ENCODE data around the gene SH3TC1.

The SH3TC1 gene

DNA sequence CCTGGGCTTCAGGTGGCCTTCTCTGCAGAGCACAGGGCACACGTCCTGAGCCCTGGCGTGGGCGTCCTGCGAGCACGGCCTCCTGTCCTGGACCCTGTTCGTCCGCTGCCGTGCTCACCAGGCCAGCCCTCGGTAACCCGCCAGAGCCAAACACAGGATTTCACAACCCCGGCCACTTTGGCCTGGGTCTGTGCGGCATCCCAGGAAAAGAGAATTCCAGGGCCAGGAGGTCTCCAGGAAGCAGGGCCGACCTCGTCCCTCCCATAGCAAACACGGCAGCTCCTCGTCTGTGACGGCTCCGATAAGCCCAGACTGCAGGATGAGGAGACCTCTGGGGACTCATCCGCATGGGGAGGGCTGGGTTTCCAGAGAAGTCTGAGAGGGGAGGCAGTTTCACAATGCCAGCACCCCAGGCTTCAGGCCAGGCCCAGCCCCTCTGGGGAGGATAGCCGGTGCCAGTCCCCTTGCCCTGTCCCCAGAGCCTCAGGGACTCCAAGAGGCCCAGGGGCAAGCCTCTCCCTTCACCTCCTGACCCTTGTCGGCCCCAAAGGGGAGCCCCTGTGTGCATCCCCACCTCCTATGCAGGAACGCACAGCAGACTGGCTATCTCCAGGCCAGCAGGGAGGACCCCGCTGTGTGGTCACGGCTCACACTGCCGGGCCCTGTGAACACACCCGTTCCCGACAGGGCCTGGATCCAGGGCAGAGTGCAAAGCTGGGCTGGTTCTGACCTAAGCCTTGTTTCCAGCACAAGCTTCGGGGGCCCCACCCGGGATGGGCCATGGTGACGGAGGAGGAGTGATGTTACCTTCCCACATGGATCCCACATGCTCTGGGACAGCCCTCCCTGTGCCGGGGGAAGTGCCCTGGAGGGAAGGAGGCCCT is 48.2 kb downstream of the SH3TC1 start:
- DNase-seq = no peak

DNA sequence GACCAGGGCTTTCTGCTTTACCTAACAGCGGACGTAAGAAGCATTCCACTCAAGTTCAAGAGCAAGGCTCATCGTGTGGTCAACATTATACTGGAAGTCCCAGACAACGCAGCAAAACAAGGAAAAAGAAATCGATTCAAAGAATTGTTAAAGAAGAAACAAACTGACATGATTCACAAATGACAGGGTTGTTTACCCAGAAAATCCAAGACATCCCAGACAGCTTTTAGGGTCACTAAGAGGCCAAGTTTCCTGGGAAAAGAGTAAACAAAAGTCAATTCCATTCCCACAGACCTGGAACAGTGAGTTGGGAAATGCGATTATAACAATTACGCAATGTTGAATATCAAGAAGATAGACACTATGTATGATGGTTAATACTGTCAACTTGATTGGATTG is 49.0 kb downstream of the SH3TC1 start:
- DNase-seq = no peak

DNA sequence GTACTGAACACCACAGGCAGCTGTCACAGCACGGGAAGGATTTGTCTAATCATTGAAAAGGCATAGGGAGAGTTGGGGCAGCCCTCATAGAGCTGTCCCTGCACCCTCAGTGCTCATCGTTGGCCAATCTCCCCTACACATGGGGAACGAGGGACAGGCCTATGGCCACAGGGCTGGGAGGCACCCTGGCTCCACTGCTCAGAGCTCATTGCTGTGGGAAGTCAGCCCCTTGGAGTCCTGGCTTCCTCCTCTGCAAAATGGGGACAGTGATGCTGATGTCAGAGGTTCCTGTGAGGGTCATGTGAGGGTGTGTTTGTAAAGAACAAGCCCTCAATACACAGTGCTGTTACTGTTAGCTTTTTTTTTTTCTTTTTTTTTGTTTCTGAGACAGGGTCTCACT is 51.1 kb downstream of the SH3TC1 start:
- no peak for DNase-seq

DNA sequence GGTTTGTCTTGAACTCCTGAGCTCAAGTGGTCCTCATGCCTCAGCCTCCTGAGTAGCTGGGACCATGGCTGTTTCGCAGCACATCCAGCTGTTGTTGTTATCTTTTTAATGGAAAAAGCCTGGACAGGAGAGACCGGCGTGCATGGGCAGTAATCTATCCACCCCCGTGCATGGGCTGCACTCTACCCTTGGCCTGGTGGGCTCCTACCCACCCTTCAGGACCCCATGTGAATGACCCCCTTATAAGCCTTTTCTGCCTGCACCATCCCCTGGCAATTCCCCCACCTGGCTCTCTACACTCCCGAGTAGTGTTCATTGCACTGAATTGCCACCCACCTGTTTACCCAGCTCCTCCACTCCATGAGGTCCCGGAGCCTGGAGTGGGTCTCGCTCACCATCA is 51.5 kb downstream of the SH3TC1 start:
- no peak for DNase-seq

DNA sequence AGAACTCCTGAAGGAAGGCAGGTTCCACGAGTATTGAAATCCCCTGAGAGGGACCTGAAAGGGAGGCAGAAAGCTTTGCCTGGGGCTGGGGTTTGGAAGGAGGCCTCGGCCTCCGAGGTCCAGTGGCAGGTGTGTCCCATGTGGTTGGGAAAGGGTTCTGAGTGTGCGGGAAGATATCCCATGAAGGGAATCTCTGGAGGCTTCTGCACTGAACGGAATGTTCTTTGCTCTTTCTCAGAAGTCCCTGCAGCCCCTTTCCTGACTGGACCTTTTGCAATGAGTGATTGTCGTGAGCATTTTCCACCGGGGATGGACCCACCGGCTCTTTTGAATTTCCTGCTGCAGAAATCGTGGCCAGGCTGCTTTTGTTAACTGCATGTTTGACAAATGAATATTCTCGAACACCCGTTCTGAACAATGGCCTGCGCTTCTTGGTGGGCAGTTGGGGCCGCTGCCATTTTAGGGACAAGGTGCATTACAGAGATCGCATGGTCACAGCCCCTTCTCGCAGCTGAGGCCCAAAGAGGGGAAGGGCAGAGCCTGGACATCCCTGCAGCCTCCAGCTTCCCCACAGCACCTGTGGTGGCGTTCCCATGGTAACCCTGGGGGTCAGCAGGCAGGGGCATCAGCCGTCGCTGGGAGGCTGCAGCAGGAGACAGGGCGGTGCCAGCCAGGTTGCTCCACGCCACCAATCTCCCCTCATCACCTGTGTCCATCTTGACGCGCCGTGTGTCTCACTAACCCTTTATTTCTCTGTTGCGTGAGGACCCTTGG is 52.2 kb downstream of the SH3TC1 start:
- DNase-seq = no peak

DNA sequence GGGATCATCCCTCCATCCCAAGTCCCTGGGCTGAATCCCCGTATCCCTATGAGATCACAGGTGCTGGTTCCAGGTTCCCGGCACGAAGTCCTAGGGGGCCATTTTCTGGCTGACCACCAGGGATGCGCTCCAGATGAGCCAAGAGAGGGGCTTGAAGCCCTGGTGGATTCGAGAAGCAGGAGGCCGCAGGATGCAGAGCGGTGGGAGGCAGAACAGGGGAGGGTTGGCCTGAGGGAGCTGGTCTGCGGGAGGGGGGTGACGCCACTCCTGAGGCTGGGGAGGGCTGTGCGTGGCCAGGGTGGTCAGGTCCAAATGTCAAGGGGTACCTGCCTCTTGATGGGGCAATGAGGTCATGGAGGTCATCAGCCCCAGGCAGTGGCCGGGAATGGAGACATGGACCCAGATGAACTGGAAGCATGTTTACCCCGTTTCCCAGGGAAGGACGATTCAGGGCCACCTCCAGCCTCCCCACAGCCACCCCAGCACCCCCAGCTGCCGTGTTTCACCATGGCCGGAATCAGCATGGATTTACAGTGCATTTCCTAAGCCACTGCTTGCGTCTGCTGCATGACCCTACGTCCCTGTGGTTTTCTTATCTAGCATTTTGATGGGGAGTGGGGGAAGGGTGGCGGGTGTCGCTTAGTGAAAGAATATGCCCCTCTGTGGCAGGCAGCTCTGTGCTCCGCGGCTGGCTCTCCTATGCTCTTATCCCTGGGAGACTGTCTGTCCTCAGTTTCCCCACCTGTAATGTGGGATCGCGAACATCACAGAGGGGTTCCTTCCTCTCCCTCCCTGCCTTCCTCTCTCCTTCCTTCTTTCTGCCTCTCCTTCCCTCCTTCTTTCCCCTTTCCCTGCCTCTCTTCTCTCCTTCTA is 53.4 kb downstream of the SH3TC1 start:
- DNase-seq = no peak

DNA sequence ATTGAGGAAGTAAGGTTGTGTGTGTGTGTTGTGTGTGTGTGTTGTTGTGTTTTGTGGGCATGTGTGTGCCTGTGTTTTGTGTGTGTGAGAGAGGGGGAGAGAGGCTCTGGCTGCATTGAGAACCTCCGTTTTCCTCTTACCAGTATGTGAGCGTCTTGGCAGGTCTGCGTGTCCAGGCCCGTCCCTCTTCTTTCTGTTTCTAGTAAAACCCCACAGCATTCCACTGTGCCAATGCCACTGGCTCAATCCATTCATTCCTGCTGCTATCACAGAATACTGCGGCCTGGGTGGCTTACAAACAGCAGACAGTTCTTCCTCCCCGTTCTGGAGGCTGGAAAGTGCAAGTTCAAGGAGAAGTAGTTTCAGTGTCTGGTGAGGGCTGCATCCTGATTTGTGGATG is 55.0 kb downstream of the SH3TC1 start:
- DNase-seq = no peak

DNA sequence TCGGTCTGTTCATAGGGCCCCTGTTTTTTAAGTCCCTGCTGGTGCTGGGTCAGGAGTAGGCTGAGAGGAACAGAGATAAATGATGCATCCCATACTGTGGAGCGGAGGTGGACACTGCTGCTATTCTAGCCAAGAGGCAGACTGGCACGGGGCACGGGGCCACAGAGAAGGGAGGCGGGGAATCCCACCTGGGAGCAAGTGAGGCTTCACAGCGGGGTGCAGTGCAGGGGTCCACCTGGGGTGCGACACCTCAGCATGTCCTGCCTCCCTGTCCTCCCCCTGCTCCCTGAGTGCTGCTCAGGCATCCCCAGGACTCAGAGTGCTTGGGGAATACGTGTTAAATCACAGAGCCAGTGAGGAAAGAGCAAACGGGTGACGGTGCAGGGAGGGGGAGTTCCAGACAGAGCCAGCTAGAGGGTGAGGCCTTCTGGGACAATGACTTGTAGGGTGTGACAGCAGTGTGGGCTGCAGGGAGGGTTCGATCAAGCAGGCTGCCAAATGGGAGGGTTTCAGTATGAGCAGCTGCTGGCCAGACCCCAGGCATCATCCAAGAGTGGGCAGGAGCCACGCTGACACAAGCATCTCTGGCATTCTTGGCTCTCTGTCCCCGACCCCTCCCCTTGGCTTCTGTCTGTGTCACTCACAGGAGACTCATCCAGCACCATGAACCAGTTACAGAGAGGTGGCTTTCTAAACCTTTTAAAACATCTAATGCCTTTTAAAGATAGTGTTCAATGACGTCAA is 56.8 kb downstream of the SH3TC1 start:
- no peak for DNase-seq

DNA sequence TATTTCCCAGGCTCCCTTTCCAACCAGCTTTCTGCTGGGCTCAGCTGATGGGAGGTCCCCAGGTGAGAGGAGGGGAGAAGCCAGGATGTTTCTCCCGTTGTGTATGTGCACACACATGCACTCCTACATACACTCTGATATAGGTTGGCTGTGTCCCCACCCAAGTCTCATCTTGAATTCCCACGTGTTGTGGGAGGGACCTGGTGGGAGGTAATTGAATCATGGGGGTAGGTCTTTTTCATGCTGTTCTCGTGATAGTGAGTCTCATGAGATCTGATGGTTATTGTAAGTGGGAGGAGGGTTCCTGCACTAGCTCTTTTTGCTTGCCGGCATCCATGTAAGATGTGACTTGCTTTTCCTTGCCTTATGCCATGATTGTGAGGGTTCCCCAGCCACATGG is 58.8 kb downstream of the SH3TC1 start:
- no peak for DNase-seq

DNA sequence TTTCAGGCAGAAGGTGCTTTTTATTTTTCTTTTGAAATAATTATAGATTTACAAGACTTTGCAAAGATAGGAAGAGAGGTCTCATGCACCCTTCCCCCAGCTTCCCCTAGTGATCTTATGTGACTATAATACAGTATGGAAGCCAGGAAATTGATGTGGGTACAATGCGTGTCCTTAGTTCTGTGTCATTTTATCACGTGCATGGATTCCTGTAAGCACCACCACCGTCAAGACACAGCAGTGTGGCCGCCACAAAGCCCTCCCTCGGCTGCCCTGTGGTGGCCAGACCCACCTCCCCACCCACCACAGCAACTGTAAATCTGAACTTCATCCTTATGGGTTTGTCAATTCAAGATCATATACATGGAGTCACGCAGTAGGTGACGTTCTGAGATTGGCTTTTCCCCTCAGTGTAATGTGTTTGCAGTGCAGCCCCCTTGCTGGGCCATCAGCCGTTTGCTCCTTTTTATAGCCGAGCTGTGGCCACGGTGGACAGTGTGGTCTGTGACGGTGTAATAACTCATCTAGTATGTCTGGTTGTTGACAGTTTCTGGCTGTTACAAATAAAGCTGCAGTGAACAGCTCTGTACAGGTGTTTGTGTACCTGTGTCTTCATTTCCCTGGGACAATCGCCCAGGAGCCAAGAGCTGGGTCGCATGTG is 59.6 kb downstream of the SH3TC1 start:
- no peak for DNase-seq

DNA sequence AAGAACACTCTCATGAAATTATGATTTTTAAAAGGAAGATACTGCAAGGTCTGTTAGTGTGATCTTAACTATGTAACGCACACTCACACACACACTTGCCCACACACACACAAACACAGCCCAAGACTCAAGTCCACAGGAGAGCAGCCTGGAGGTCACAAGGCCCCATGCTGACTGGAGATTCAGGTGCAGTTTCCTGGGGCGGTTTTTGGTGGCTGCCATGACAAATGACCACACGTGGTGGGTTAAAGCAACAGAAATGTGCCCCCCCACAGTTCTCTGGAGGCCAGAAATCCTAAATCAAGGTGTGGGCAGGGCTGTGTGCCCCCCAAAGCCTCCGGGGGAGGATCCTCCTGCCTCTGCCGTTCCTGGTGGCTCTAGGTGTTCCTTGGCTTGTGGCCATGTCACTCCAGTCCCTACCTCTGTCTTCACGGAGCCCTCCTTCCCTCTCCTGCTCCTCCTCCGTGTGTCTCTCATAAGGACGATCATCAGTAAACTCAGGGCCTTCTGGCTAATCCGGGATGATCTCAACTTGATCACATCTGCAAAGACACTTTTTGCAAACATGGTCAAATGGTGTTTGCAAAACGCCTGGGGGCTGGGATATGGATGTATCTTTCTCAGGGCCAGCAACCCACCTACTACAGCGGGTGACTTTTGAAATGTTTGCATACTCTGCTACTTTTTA is 60.8 kb downstream of the SH3TC1 start:
- no peak for DNase-seq

DNA sequence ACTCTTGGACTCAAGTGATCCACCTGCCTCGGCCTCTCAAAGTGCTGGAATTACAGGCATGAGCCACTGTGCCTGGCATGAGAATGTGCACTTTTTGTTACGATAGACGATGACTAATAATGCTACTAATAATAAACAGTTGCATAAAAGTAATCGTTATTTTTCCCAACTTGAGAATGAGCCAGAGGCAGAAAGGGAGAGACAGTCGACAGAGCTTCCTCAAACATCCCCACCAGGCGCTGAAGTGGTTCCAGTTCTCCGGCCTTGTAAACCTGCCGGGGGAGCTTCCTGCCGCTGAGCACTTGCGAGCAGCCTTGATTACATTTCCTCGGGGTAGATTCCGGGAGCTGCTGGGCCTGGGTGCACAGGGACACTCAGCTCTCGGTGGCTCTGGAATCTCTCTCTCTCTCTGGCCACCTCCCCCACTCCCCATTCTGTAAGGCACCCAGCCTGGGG is 61.6 kb downstream of the SH3TC1 start:
- no peak for DNase-seq

DNA sequence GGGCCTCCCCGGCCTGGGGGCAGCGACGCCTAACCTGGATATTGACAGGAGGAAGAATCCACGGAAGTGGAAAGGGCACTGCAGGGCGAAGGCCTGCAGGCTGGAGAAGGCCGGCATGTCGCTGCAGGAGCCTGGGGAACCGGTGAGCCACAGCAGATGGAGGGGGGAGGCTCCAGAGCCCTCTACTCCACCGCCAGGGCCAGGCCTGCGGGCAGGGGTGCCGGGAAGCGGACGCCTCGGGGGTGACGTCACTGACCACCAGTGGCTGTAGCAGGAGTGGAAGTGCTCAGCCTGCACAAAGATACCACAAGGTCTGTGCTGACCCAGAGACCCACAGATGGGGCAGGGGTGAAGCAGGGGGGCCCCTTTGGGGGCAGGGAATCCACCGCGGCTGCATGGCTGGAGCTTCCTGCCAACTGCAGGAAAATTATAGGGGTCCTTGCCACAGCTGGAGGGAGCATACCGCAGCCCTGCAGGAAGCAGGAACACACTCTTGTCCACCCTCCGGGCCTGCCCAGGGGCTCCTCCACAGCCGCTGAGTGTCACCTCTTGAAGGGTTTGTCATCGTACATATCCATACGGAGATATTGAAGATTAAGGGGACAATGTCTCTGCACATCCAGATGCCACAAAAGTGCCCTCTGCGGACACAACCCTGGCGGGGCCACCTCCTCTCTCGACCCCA is 62.9 kb downstream of the SH3TC1 start:
- no peak for DNase-seq

DNA sequence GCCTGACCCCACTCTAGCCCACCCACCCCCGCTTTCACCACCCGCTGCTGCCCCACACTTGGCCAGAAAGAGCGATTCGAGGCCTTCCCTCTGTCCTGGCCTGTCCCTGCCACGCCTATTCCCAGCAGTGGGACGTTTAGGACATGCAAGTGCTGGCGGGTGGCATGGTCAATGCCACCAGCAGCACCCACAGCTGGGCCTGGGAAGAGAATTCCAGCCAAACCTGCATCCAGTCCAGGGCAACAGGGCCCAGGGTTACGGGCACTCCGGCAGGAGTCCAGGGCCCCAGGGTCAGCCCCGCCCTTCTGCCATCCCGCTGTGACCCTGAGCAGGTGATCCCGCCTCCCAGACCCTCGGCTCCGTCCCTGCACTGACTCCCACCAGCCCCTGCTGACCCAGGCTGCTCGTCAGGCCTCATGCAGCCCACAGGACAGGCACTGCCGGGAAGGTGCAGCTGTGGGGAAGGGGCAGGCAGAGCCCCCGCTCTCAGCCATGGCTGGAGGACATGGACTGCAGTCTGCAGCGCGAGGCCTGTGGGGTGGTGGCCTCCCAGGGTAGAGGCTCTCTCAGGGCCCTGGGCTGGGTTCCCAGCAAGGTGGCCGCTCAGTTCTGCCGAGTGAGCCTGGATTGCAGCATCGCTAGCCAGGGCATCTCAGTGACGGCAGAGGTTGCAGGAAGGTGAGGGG is 63.7 kb downstream of the SH3TC1 start:
- DNase-seq = no peak

DNA sequence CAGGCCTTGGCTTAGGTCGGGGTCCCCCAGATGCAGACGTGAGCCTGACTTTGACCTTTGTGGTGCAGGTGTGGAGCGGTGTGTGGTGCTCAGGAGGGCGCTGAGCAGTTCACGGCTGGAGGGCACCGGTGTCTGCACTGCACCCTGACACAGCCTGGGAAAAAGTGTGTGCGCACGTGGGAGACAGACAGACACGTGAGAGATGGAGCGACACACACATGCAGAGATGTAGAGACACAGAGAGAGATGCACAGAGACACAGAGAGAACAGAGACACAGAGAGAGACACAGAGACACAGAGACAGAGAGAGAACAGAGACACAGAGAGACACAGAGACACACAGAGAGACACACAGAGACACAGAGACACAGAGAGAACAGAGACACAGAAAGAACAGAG is 64.3 kb downstream of the SH3TC1 start:
- no peak for DNase-seq

DNA sequence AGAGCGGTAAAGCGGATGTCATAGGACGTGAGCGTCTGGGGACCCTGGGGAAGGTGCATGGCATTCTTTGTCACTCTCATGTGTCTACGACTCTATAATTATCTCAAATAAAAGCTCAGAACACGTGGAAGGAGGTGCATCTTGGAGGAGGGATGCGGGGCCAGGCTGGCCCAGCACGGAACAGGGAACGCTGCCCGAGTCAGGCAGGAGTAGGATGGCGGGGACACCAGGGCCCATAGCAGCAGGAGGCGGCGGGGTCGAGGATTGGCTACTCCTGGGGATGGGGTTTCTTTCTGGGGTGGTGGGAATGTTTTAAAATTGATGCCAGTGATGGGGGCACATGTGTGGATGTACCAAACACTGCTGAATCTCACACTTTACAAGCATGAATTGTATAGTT is 65.0 kb downstream of the SH3TC1 start:
- DNase-seq = no peak

DNA sequence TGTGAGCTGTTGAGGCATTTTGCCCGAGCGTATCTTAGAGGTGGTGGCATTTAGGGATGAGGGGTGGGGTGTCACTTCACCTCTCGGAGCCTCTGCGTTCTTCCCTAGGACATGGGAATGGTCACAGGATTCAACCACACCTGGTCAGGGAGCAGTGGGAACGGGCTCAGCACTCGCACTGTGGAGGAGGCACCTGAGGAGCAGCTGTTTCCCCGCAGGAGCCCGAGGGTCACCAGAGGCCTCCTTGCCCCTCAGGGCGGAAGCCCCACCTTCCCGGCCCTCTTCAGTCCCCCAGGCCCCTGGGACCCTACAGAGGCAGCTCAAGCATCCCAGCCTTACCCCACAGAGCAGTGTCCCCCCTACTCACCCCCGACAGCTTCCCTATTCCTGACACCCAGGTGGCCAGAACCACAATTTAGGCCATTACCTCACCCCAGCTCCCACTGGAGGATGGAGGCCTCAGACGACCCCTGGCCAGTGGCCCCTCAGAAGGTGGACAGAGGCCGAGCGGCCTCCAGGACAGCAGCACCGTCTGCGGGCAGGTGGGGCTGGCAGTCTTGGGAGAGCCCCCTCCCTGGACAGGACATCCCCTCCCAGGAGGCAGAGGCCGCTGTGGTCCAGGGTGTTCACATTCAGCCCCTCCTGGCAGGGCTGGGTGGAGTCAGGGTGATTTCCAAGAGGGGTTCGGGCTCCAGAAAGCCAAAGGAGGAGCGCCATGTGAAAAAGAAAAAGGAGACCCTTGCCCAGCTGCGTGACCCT is 66.3 kb downstream of the SH3TC1 start:
- no peak for DNase-seq

DNA sequence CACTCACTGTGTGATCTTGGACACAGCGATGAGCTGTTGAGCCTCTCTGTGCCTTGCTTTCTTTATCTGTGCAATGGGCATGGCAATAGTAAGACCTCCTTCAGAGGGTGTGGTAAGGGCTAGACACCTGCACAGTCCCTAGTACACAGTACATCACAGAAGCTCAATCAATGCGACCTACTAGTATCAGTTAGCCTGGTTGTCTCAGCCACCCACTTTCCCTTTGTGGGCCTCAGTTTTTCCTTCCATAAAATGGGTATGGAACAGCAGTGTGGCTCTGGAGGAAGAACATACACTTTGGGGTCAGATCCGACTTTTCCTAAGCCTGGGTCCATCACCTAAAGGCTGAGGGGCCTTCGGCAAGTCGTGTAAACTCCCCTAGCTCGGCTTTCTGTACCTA is 67.0 kb downstream of the SH3TC1 start:
- DNase-seq = no peak

DNA sequence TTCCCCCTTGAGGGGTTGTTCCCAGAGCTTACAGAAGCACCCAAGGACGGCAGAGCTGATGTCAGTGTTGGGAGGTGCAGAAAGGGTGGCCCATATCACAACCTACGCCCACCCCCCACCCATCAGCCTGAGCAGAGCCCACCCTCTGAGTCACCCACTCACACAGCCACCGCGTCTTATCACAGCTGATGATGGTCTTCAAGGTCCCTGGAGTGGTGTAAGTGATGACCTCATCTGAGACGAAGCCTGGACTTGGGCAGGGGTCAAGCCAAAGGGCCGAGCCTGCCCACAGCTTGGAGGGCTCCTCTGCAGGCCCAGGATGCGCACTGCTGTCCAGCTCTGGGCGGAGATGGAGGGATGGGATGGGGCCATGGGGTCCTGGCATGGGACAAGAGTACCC is 67.4 kb downstream of the SH3TC1 start:
- no peak for DNase-seq
